GM21723 (cell line): ENCODE data around the gene PKDREJ.
"Not testable (repeated sequence)": the region's sequence is repeated elsewhere in the genome, so short reads cannot be mapped to it uniquely, and the experiment has no call there.

Source experiments
- ATAC-seq: cut with Tn5 transposase; IDR thresholded peaks from one replicate; pipeline ENCODE4 v1.9.1; 2021; ENCODE audit warnings: mild to moderate bottlenecking, moderate library complexity; ENCODE audit not compliant: unreplicated experiment

The PKDREJ gene

DNA sequence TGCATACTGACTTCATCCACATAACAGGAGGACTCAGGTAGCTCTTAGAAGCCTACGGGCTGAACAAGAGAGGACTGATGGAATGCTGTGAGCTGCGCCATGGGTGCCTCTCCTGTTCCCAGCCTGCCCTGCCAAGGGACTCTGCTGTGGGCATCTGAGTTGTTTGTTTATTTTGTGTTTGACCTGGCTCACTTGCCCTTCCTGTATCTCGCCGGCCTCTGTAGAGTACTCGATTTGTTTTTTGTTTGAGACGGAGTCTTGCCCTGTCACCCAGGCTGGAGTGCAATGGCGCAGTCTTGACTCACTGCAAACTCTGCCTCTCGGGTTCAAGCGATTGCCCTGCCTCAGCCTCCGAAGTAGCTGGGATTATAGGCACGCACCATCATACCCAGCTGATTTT is 6.4 kb upstream of the PKDREJ start:
- no peak for ATAC-seq

DNA sequence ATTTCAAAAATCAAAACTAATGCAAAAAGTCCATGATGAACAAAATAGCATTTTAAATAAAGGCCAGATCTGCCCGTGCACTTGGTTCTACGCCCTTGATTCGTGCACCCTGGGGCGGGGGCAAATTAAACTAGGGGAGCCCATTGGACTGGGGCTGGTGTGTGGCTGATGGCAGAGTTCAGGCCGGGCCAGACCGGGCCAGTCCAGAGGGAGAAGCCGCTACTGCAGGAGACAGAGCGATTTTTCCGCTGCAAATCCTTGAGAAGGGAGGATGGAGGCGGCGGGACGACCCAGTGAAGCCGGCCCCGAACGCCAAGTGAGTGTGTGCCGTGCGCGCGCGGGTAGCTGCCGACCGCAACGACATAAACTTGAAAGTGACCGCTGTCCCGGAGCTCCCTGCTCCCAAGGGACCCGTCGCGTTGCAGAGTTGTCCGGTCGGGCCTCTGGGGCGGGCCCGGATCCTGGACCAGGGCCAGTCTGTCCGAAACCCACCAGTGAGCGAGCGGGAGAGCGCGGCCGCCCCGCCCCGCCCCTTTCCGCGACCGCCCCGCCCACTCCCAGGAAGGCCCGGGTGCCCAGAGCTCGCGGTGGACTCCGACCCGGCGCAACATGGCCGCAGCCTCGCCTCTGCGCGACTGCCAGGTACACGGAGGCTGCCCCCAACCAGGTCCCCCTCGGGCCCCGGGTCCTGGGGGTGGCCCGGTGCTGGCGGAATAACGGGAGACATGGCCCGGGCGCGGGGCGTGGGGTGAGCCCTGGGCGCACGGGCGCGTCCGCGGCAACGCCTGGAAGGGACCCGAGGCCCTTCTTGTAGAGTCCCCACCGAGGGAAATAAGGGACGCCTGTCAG is 4.5 kb upstream of the PKDREJ start, which contains the start of gene TTC38:
TTC38 (plus strand) TSS at position 578 of the 849 bp plus-strand sequence; CDS start at position 610, 32 bp downstream.
- peak; percentile 76 for ATAC-seq

- not testable (repeated sequence) for ATAC-seq
These were observed 2.5 kb upstream of the PKDREJ start for GRCh38 chr22:46265627-46266026.

GRCh38 chr22:46264520-46264919 is 1.4 kb upstream of the PKDREJ start:
- not testable (repeated sequence) for ATAC-seq

GRCh38 chr22:46262449-46263215 is 511 bp downstream of the PKDREJ start:
- no peak for ATAC-seq

DNA sequence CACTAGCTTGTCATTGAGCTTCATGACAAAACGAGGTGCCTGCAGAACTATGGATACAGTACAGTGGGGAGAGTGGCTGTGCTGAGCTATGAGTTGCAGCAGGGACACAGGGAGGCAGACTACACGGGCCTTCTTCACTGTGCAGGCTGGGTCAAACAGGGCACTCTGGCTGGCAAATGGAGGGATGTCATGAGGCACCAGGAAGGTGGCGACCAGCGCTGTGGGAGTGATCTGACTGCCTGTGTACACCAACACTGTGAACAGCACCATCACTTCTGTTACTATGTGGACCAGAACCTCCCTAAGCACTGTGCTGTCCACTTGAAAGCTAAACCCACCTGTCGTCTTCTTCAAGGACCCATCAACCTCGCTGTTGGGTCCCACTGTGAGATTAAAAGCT is 3.1 kb downstream of the PKDREJ start:
- no peak for ATAC-seq

GRCh38 chr22:46259374-46259773 is 3.8 kb downstream of the PKDREJ start:
- no peak for ATAC-seq

GRCh38 chr22:46256358-46256958 is 6.7 kb downstream of the PKDREJ start:
- ATAC-seq, result no peak

DNA sequence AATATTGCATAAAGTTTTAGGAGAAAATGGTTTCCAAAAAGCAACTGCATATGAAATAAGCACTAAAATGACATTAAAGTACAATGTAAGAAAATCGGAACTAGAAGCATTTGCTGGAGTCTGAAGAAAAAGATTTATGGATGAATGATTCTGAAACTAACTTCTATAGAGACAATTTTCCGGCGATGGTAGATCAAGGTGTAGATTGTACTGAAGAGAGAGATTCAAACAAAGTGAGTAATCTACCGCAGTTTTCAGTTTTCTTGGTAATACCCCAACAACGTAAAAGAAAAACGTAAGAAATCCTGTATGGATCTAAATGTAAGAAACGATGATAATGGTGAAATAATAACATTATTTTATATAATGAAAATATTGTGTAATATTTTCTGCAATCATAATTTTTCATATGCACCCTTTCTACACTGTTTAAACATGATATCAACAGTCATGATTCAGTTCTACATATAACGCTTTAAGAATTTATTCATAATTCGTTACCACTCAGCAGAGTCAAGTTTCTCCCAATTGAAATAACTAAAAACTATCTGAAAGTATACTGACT is 11.2 kb downstream of the PKDREJ start:
- no peak for ATAC-seq

DNA sequence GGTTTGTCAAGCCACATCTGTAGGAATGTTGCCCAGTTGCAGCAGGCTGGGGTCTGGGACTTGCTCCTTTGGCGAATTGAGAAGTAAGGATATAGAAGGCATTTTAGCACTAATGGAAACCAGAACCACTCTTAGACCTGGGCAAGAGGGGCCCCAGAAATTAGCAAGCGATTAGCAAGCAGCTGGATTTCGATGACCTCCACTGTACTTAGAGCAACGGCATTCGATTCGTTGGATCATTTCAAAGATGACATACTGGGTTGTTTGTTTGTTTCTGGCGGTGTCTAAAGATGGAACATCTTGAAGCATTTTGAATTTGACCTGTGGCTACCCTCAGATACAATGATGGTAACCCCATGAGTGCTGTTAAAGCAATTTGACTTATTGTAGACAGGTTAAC is 11.9 kb downstream of the PKDREJ start:
- no peak for ATAC-seq

DNA sequence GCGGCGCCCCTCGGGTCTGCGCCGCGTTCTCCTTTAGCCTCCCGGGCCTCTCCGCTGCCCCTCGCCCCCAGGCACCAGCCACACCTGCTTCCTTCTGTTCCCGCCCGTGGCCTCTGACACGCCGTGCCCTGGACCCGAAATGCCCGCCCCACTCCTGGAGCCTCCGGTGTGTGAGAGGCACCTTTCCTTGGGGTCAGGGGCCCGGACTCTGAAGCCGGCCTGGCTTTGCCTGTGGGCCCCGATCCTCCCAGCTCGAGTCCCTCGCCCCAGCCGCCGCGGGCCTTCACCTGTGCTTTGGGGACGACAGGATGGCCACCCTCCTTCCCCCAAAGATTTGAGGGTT is 12.4 kb downstream of the PKDREJ start:
- ATAC-seq, result peak; percentile 8

DNA sequence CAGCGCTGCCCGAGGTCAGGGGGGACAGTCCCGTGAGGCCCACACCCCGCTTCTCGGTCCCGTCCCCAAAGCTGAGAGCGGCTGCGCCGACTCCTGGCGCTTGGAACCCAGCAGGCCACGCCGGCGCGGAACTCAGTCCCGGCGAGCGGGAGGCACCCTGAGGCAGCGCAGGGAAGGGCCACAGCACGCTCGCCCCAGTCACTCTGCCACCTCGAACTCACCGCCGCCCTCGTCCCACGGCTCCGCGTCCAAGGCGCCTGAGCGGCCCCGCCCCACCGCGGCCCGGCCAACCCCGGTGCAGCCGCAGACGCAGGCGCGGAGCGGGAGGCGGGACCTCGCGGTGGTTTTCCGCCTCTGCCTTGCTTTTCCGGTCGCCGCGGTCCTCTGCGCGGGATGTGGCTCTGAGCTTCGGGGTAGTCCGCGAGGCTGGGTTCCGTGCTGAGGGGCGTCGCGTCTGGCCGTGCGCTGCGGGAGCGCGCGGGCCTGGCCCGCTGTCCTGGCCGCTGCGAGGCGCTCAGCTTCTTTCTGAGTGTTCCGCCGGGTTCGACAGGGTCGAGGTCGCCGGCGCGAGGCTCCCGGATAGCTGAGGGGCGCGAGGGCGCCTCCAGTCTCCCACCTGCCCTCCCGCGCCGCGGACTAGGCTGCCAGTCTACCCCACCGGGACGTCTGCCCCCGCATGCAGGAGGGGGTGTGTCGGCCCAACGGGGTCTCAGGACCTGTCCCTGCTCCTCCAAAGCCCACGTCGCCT is 12.9 kb downstream of the PKDREJ start, which contains the start of gene CDPF1:
CDPF1 (minus strand) TSS at position 259 of the 748 bp plus-strand sequence. CDS start 2,009 bp downstream, outside the sequence.
- peak; percentile 80 for ATAC-seq

GRCh38 chr22:46247443-46247975 is 15.6 kb downstream of the PKDREJ start:
- no peak for ATAC-seq

- no peak for ATAC-seq
These were observed 17.0 kb downstream of the PKDREJ start for GRCh38 chr22:46246178-46246577.

DNA sequence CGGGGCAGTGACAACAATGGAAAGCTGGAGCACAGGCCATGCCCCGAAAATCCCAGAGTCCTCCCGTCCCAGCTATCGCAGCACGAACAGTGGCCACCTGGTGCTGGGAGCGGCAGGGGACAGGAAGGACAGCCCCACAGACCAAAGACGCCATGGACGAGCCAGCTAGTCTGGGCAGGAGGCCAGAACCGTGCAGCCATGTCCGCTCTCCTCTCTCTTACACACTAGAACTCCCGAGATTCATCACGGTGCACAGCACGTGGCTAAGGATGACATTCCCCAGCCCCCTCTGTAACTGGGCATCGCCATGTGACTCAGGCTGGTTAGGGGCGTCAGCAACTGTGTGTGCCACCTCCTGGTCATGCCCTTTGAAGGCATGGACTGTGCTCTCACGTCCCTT is 17.6 kb downstream of the PKDREJ start:
- ATAC-seq, result no peak

DNA sequence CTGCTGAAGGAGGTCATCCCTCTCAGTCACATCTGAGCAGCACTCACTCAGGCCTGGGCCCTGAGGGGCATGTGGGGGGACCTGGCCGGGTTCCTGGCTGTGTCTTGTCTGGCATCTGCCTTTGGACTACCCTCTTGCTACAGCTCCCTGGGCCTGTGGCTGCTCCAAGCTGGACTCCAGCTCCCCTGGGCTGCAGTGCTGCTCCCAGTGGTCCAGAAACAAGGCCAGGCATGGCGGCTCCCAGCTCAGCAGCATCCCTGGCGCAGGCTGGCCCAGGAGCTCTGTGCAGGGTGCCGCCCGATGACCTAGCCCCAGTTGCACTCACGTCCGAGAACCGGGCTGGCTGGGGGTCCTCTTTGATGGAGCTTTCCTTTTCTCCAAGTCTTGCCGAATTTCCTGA is 18.4 kb downstream of the PKDREJ start:
- no peak for ATAC-seq

- no peak for ATAC-seq
These were observed 21.1 kb downstream of the PKDREJ start for GRCh38 chr22:46242076-46242475.

DNA sequence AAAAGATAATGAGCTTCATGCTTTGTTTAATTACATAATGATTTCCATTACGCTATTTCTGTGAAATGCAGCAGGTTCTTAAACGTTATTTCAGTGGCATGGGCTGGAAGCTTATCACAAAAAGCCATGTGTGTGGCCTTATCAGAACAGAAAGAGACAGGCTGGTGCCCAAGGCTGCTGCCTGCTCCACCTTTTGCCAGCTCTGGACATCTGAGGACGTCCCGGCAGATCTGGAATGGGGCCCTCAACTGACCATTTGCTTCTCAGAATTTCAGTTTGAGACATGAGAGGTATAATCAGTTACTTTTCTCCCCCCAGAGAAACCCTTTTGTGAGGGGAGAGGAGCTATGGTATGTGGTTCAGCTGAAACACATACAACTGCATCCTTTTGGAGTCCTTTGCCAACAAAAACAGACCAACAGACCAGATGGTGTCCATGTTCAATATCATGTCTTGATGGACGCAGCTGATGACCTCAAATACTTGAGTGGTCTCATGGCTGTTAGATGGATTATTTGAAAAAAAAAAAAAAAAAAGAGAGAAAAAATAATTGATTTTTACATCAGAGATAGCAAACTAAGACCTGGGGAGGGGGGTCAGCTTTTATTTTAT is 21.6 kb downstream of the PKDREJ start:
- ATAC-seq, result no peak

DNA sequence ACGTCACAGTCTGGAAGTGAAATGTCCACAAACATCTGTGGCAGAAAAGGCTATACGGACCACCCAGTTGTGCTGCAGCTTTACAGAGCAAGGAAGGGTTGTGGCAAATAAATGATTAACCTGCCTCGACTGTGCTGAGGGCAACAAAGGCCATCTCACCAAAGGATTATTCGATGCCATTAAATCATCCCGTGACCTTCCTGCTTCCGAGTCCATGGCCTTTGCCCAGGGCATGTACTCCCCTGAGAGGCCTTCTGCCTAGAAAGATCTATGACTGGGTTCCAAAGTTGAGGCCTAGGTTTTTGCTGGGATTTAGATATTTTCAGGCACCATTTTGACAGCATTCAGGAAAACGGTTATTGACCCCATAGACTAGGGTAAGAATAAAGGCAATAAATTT is 22.2 kb downstream of the PKDREJ start:
- no peak for ATAC-seq

DNA sequence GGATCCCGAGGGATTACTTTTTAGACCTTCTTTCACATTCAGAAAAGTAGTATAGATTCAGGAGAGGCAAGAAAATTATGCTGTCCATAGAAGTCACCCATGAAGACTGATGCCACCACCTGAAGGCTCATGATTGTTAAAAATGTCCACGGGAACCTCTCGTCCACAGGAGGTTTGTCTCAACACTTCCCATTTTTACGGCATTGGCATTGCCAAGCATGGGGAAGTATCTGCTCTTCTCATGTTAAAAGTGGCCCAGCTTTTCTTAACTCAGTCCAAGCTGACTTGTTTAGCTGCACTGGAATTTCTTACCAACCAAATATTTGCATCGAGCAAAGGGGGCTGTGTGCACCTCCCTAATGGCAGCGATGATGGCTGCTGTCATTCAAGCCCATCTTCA is 22.6 kb downstream of the PKDREJ start:
- ATAC-seq, result no peak
